SW 1271 (cell line): ENCODE results near the gene MRAS.
"Not testable (repeated sequence)": the region's sequence is repeated elsewhere in the genome, so short reads cannot be mapped to it uniquely, and the experiment has no call there.

Experiments
- DNase-seq, 2 experiments: peaks; one replicate each; lab custom pipeline; 2025; lab: John Stamatoyannopoulos, UW

The MRAS gene

GRCh38 chr3:138418601-138419206, 70.3 kb downstream of the MRAS start:
- no peak for DNase-seq

- DNase-seq, result no peak
Observed at GRCh38 chr3:138423316-138423715, 74.9 kb downstream of the MRAS start.

GRCh38 chr3:138424323-138424722, 75.9 kb downstream of the MRAS start:
- no peak for DNase-seq

- no peak for DNase-seq
Observed at GRCh38 chr3:138426211-138426610, 77.8 kb downstream of the MRAS start.

- not testable (repeated sequence) for DNase-seq
Observed at GRCh38 chr3:138426754-138427153, 78.4 kb downstream of the MRAS start.

- DNase-seq, result no peak
Observed at GRCh38 chr3:138429665-138430064, 81.3 kb downstream of the MRAS start.

- no peak for DNase-seq
Observed at GRCh38 chr3:138432576-138433240, 84.3 kb downstream of the MRAS start.

- no peak for DNase-seq
Observed at GRCh38 chr3:138433892-138434275, 85.5 kb downstream of the MRAS start.

GRCh38 chr3:138434276-138434874, 86.0 kb downstream of the MRAS start, which contains the start of gene ESYT3:
TSS of gene ESYT3 (plus strand) at chr3:138434616. CDS start at chr3:138434799, 183 bp downstream.
- DNase-seq, result peak in 1 of 2 experiments; percentile 18

- no peak for DNase-seq
Observed at GRCh38 chr3:138434875-138435772, 86.7 kb downstream of the MRAS start.

GRCh38 chr3:138435840-138436239, 87.5 kb downstream of the MRAS start:
- no peak for DNase-seq

GRCh38 chr3:138437281-138437680, 88.9 kb downstream of the MRAS start:
- DNase-seq, result no peak

GRCh38 chr3:138438896-138439295, 90.5 kb downstream of the MRAS start:
- DNase-seq, result no peak

GRCh38 chr3:138439646-138440045, 91.3 kb downstream of the MRAS start:
- no peak for DNase-seq

- no peak for DNase-seq
Observed at GRCh38 chr3:138440121-138440521, 91.7 kb downstream of the MRAS start.

- no peak for DNase-seq
Observed at GRCh38 chr3:138440596-138440995, 92.2 kb downstream of the MRAS start.

GRCh38 chr3:138441256-138441655, 92.9 kb downstream of the MRAS start:
- DNase-seq, result no peak

- DNase-seq, result no peak
Observed at GRCh38 chr3:138441742-138442141, 93.4 kb downstream of the MRAS start.

- DNase-seq, result no peak
Observed at GRCh38 chr3:138442433-138442832, 94.1 kb downstream of the MRAS start.

GRCh38 chr3:138443091-138443490, 94.7 kb downstream of the MRAS start:
- no peak for DNase-seq

GRCh38 chr3:138443521-138444503, 95.4 kb downstream of the MRAS start:
- no peak for DNase-seq
